ENCODE measurements around the gene RGMA.

The RGMA gene

DNA sequence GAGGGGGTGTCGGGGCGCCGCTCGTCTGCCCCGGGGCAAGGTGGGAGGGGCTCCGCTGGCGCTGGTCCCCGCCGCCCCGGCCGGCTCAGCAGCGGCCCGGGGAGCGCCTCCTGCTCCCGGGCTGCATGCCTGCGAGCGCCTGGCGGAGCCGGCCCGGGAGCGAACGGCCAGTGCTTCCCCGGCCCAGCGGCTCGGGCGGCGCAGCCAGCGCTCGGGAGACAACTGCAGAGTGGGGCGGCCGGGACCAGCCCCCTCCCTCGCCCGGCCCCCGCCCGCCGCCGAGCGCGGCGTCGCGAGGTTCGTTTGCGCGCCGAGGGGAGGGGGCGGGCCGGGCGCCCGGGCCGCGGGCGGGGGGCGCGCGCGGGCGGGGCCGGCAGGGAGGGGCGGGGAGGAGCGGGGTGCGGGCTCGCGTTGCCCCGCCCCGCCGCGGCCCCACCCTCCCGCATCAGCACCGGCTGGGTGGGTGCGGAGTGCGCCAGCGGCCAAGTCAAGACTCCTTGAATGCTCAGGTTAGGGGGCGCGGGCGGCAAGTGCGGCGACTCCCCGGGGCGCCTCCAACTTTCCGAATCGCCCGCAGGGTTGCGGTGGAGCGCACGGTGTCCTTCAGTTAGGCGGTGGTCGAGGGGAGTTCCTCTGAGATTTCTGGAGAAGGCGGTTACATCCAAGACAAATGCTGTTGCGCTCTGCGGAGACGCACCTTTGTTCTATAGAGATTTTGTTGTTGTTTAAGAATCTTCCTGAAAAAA is at the start of gene RGMA:
RGMA (minus strand) TSS at position 231 of the 746 bp plus-strand sequence. CDS start 279 bp downstream, outside the sequence.
- no peak for DNase-seq (ENCODE audit: low spot score)

- DNase-seq (ENCODE audit: low spot score): no peak
These were observed 47.6 kb upstream of the RGMA start for GRCh38 chr15:93136606-93137005.

DNA sequence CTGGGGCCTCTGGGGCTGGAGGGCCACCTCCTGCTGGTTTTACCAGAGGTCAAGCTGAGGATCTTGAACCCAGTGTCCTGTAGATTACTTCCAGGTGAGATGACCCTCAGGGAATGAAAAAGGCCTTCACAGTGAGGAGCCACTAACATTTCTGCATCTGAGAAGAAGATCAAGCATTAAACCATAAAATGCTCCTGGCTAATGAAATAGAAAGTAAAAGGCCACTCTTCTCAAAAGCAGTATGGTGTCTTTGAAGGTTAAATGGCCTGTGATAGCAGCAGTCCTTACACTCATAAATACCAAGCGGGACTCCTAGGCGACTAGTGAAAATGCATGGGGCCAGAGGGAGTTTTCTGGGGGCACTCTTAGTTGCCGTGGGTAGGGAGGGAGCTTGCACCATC is 47.0 kb upstream of the RGMA start:
- no peak for DNase-seq (ENCODE audit: low spot score)

DNA sequence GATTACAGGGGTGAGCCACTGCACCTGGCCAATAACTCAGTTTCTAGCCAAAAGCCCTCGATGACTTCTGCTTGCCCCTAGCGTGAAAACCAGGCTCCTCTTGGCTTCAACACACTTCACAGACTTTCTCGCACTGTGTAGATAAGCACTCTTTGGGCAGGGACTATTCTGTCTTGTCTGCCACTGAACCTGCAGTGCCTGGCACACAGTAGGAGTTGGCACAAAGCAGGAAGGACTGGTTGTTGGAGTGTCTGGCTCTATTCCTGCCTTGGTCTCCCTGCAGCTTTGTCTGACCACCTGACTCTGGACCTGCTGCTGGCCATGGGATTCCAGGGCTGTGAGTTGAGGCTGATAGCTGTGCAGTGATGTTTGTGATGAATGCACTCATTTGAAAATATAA is 46.4 kb upstream of the RGMA start:
- DNase-seq (ENCODE audit: low spot score): no peak

DNA sequence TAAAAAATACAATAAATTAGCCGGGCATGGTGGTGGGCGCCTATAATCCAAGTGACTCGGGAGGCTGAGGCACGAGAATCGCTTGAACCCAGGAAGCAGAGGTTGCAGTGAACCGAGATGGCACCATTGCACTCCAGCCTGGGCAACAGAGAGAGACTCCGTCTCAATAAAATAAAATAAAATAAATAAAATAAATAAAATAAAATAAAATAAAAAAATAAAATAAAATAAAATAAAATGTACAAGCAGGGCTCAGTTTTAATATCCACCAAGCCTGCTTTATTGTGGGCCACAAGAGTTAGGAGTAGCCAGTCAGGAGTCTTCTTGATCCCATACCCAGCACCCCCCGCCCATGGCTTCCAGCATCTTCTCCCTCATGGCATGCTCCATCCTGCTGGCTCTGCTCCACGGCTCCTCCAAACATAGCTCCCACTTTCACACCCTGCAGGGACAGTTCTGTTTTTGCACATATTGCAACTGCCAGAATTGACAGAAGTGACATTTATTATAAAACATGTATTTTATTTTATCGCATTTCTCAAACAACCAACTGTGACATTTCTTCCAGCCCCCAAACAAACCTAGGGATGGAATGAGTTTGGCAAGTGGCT is 42.6 kb upstream of the RGMA start:
- no peak for DNase-seq (ENCODE audit: low spot score)

GRCh38 chr15:93129702-93130488 is 40.9 kb upstream of the RGMA start:
- no peak for DNase-seq (ENCODE audit: low spot score)

DNA sequence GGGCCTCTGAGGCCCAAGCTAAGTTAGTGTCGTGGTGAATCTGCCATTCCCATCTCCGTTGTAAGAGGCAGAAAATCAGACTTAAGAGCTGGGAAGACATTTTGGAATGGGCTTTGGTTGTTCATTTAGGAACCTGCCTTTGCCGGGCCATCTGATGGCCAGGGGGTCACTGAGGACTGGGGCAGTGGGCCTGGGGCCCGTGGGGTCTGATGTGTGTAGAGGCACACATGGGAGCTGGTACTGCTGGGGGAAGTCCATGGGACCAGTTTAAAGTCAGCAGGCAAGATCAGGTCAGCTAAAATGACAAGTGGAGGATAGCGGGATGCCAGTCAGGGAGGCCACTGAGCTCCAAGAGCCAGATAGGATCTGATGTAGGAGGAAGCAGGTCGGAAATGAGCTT is 38.3 kb upstream of the RGMA start:
- DNase-seq (ENCODE audit: low spot score): no peak

DNA sequence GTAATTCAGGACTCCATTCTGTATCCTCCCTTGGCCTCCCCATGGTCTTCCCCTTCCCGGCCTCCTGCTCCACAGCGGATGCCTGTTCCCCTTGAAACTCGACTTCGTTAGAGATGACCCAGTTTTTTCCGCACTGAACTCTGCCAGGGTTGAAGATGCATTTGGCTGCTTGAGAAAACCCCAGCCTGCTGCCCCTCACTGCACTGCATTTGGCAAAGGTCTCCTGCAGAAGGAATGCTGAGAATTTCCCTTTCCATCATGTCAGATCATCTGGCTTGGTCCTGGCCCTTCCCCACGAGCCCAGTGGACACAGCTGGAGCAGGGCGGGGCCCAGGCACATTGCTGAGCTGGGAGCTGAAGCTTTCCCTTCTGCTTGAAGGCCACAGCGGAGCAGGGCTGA is 37.6 kb upstream of the RGMA start:
- no peak for DNase-seq (ENCODE audit: low spot score)

- DNase-seq (ENCODE audit: low spot score): no peak
These were observed 37.1 kb upstream of the RGMA start for GRCh38 chr15:93126148-93126547.

DNA sequence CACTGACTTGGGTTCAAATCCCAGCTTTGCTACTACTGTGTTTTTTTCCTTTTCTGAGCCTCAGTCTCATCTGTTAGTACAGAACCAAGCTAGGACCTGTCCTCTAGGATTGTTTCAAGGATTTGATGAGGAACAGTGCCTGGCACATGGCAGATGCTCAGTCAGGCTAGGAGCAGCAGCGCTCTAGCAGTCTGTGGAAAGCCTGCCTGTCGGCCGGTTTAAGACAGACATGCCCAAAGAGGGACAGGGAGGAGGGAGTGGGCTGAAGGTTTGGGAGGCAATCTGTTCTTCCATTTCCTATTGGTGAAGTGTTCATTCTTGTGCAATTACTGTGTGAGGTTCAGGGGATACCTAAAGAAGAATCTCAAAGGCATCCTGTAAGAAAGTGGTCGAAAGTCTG is 35.1 kb upstream of the RGMA start:
- no peak for DNase-seq (ENCODE audit: low spot score)

GRCh38 chr15:93121973-93122910 is 33.2 kb upstream of the RGMA start:
- DNase-seq (ENCODE audit: low spot score): no peak

GRCh38 chr15:93121107-93121506 is 32.1 kb upstream of the RGMA start:
- DNase-seq (ENCODE audit: low spot score): no peak

DNA sequence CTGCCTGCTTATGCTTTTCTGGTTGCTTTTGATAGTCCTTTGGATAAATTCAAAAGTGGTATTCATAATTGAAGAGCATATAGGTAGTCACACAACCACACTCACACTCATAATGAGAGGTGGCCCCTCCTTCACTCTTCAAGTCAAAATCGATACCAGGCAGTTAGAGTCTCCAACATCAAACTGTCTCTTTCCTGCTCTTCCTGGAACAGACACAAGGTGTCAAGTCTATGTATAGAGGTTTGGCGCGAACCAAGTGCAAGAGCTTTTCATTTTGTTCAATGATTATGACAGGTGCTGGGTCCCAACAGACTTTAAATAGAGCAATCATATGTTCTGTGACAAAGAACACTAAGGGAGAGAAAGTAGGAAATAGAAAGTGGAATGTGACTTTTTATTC is 29.9 kb upstream of the RGMA start:
- no peak for DNase-seq (ENCODE audit: low spot score)

DNA sequence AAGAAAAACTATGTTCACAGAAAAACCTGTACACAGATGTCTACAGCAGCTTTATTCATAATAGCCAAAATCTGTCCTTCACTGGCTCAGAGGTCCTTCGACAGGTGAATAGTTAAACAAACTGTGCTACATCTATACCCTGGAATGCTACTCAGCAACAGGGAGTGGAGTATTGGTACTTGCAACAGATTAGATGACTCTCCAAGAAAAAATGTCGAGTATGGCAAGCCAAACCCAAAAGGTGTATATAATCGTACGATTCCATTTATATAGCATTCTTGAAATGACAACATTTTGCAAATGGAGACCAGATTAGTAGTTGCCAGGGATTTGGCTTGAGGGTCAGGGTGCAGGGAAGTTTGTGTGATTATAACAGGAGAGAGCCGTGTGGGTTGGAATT is 22.4 kb upstream of the RGMA start:
- no peak for DNase-seq (ENCODE audit: low spot score)

GRCh38 chr15:93110502-93111040 is 21.6 kb upstream of the RGMA start:
- no peak for DNase-seq (ENCODE audit: low spot score)

DNA sequence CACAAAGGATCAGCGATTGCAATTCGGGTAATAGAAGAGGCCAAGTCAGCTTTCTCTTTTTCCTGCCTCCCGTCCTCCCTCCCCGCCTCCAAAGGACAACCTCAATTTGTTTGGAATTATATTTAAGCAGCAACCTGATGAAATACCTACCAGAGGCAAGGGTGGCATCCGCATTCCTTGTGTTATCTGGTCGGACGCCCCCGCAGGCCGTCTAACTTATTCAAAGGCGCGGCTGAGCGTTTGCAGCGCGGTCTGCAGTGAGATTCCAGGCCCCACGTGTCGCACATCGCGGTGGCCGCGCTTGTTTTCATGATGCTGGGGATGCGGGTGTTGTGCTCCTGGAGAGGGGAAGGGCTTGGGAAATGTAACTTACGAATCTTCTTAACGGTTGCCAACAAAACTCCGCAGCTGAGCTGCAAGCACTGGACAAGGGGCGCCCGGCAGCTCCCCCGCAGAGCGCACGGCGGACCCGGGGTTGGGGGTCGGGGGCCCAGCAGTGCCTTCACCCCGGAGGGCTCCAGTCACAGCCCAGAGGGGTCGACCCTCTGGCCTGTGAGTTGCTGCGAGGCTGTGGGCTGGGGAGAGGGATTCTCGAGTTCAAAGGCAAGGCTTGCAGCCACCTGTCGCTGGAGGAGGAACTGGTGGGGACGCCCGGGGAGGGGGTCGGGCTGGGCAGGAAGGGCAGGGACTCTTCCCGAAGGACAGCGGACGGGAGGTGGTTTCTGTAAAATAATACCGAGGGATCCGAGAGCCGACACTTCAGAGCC is 20.5 kb upstream of the RGMA start:
- DNase-seq (ENCODE audit: low spot score): no peak

GRCh38 chr15:93107646-93108045 is 18.6 kb upstream of the RGMA start:
- no peak for DNase-seq (ENCODE audit: low spot score)

DNA sequence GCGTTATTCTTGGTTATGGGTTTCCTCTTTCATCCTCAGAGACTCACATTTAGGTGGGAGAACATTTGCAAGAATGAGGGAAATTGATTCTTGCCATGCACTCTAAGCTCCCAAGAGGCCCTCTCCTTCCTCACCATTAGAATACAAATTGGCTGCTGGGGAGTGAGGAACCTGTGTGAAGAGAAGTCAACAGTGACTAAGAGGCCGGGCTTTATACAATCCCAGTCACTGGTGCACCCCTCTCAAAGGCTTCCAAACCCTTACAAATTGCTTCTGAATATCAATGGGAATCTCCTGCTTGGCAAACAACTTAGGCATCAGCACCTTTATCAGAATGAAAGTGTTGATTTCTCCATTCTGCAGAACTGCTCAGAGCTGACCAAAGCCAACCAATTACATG is 16.5 kb upstream of the RGMA start:
- no peak for DNase-seq (ENCODE audit: low spot score)

DNA sequence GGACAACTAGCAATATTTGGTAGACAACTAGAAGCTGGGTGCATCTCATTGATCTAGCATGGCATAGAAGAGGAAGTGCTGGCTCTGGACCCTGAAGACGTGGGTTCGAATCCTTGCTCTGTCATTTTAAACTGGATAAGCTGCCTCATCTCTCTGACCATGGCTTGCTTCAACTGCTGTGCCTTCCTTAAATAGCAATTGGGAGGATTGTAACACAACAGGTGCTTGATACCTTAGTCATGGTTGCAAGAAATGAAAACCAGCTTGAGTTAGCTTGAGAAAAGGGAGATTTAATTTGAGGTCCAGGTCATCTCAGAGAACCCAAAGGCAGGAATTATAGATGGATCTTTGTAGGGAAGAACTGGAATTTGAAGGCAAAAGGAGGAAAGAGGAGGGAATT is 14.8 kb upstream of the RGMA start:
- DNase-seq (ENCODE audit: low spot score): no peak

DNA sequence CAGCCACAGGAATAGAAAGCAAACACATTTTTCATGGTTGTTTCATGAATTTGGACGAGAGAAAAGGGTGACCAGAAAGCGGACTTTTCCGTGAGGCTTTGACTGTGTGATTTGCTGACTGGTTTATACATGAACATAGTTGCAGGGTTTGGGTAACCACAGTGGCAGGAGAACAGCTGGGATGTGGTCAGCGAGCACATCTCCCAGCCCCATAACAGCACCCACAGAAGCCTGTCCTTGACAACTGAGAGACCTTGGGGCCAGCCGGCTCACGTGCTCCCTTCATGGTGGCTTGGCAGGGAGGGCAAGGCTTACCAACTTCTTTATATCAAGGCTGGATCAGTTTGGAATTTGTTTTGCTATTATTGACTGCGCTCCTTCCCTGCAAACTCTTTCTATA is 13.2 kb upstream of the RGMA start:
- no peak for DNase-seq (ENCODE audit: low spot score)

DNA sequence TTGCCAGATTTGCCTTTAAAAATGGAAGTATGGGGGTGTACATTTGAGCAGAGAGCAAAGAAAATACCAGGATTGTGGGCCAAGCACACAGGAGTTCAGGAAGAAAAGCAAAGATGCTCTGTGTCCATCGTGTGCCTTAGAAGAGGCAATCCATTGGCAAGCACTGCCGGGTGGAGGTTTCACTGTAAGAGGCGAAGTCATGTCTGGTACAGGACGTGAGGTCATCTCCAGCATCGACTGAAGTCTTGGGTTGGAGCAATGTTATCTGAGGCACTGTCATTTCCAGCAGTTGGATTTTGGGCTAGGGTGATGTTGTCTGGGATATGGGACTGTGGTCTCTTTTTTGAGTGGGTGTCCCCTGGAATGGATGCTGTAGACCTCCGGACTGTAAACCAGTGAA is 4.8 kb upstream of the RGMA start:
- no peak for DNase-seq (ENCODE audit: low spot score)
